Astrocyte of the spinal cord (primary cell): ENCODE measurements around the gene LRFN4.

Experiments used
- DNase-seq: peaks from one replicate; pipeline ENCODE4 v3.0.0; 2011; ENCODE audit warnings: low read depth, low spot score
- H3K4me3 ChIP-seq: 2 replicates; pipeline ENCODE4 v1.5.1; 2011; ENCODE audit warnings: low read depth, mild to moderate bottlenecking, low read length, moderate library complexity
- in situ Hi-C: cut with HindIII; loops from 2 replicates; pipeline ENCODE4 v1.10.0; 2017; ENCODE audit warnings: low sequenced_read_pairs
- TF ChIP-seq, protein P1 (sequence below): IDR thresholded peaks from 2 replicates; pipeline ENCODE4 v1.5.1; 2012; ENCODE audit warnings: low read depth, mild to moderate bottlenecking, low read length, inconsistent platforms

Gene LRFN4

DNA sequence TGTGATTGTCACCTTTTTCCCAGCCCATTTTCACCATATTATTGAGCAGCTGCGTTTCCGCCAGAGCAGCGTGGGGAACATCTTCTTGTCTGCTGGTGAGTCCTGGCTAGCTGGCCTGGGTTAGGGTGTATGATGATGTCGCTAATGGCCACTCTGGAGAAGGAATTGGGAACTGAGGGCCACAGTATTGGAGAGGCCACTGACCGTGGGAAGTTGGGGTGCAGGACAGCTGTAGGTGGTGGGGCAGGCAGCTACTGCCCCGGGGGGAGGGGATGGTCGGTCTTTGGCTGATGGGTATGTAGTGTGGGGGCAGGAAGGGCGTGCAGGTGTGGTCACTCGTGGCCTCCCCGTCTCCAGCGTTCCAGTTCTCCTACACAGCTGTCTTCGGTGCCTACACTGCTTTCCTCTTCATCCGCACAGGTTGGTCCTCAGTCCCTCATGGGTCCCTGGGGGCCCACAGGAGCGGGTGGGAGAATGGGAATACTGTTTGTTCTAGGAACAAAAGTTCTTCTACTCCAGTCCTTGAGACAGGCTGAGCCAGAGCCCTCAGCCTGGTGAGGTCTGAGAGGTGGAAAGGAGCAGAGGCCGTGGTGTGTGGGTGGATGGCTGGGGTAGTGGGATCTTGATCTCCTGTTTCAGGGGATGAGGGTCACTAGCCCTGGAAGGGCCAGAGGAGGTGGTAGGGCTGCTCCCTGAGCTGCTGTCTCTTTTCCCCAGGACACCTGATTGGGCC, 11.6 kb upstream of the LRFN4 start:
- TF ChIP-seq, protein P1, sequence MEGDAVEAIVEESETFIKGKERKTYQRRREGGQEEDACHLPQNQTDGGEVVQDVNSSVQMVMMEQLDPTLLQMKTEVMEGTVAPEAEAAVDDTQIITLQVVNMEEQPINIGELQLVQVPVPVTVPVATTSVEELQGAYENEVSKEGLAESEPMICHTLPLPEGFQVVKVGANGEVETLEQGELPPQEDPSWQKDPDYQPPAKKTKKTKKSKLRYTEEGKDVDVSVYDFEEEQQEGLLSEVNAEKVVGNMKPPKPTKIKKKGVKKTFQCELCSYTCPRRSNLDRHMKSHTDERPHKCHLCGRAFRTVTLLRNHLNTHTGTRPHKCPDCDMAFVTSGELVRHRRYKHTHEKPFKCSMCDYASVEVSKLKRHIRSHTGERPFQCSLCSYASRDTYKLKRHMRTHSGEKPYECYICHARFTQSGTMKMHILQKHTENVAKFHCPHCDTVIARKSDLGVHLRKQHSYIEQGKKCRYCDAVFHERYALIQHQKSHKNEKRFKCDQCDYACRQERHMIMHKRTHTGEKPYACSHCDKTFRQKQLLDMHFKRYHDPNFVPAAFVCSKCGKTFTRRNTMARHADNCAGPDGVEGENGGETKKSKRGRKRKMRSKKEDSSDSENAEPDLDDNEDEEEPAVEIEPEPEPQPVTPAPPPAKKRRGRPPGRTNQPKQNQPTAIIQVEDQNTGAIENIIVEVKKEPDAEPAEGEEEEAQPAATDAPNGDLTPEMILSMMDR, result no peak
- DNase-seq, result no peak
- in situ Hi-C loops, result no loop called here
- H3K4me3 ChIP-seq, result no peak overlapping the region

- in situ Hi-C loops, result no loop called here
- H3K4me3 ChIP-seq, result no peak overlapping the region
- TF ChIP-seq, protein P1, result no peak
- DNase-seq, result no peak
Observed at GRCh38 chr11:66845876-66846212, 11.0 kb upstream of the LRFN4 start.

DNA sequence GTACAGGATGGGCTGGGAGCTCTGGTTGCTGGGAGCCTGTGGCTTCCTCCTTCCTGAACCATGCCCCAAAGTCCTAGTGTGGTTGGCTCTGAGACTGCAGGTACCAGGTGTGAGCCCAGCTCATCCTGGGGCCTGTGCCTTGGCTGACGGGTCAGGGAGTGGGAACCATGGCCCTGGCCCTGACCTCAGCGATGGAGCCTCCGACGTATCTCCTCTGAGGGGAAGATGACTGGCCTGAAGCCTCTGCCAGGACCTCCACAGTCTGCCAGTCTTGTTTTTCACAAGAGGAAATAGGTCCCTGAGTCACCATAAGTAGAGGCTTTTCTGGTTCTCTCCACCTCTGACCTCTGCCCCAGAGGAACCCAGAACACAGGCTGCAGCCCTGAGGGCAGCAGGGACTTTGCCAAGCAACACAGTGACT, 10.2 kb upstream of the LRFN4 start:
- in situ Hi-C loops, result no loop called here
- H3K4me3 ChIP-seq, result no peak overlapping the region
- TF ChIP-seq, protein P1, result no peak
- DNase-seq, result no peak

GRCh38 chr11:66847461-66848232, 9.2 kb upstream of the LRFN4 start:
- DNase-seq, result no peak
- TF ChIP-seq, protein P1, result no peak
- no peak overlapping the region for H3K4me3 ChIP-seq
- in situ Hi-C loops, result no loop called here

GRCh38 chr11:66848671-66849500, 8.0 kb upstream of the LRFN4 start:
- in situ Hi-C loops, result no loop called here
- no peak overlapping the region for H3K4me3 ChIP-seq
- DNase-seq, result no peak
- TF ChIP-seq, protein P1, result no peak

- TF ChIP-seq, protein P1, result no peak
- no peak for DNase-seq
- in situ Hi-C loops, result no loop called here
- H3K4me3 ChIP-seq, result no peak overlapping the region
Observed at GRCh38 chr11:66849501-66850234, 7.2 kb upstream of the LRFN4 start.
